ENCODE data around the gene PEF1. TPM values are rescaled to one million over a fixed set of nuclear protein-coding genes. Genes with fewer than 3 reads are reported as not detected.

Gene PEF1
- total and polyA plus RNA-seq, 2 of the 8 experiments (the other 6 are each of a cell fraction or from before 2014, with no cell fraction given): 35.2 to 69.2 TPM

DNA sequence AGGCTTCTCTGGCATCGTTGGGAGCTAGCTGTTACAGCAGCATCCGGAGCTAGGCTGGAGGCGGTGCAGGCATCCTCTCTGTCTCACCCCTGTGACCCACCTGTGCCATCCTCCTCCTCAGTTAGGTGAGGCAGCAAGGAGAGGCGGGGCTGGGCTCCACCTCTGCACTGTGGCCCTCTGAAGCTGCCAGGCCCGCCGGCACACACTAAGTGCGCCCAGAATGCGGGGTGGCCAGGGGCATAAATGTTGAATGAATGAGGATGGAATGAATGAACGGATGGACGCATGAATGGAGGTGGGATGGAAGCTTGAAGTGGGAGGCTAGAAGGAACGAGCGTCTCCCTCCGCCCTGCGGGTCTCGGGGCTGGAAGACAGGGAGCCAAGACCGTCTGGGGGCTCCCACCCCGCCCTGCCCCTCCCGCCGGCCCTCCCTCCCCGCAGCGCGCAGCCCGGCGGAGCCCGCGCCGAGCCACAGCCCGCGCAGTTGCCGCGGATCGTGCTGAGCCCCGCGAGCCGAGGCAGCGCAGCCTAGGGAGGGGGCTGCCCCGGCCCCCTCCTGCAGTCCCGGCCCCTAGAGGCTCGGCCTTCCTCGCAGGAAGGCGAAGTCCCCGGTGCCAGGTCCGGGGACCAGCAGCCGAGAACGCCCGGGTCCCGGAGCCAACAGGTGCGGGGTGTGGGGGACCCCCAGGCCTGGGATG, 27.3 kb downstream of the PEF1 start, which contains the start of gene HCRTR1:
HCRTR1 (plus strand) TSS at position 472 of the 698 bp plus-strand sequence. CDS start 1,504 bp downstream, outside the sequence.
- H3K56ac ChIP-seq (replicated peaks; ENCODE audit: insufficient read length, low read depth, low read length): no peak within 1 kb of the TSS
- H3K27ac ChIP-seq (ENCODE audit: low read depth, low read length): no peak within 1 kb of the TSS
- no peak within 1 kb of the TSS for H2BK15ac ChIP-seq (ENCODE audit: low read length)
- no peak within 1 kb of the TSS for H2BK120ac ChIP-seq (replicated peaks; ENCODE audit: low read depth, low read length)
- no peak within 1 kb of the TSS for H2BK5ac ChIP-seq (ENCODE audit: low read depth, low read length)
- peaks cover 2 to 11% (median 7%) of the 10 kb centered on the region in 4 experiments; a peak in 5 of 7 replicates for H3K4me1 ChIP-seq (replicated peaks in 1 of 4; ENCODE audit: control insufficient read depth in 3 of 4, insufficient read depth in 4 of 4, low read length in 3 of 4)
- no peak within 1 kb of the TSS for H4K5ac ChIP-seq (ENCODE audit: insufficient read length, low read depth, low read length)
- CTCF ChIA-PET (ENCODE audit: partially characterized antibody): interaction anchor here (0.6 to 4.7 kb wide), 26 partner anchors 9 to 1695 kb away, joined by 3 to 25 read pairs (median 4); no protein-coding TSS in a partner anchor
- H3K4ac ChIP-seq (replicated peaks; ENCODE audit: insufficient read length, low read depth, low read length): no peak within 1 kb of the TSS
- no peak within 1 kb of the TSS for H4K91ac ChIP-seq (replicated peaks; ENCODE audit: insufficient read length, low read length)
- no peaks in the 10 kb centered on the region for H4K20me1 ChIP-seq (replicated peaks in 1 of 2; ENCODE audit: control insufficient read depth in 1 of 2, insufficient read depth in 2 of 2, low read length in 2 of 2)
- DNase-seq (ENCODE audit: low read depth in 1 of 2, low spot score in 2 of 2) (no peak), FAIRE-seq (no peak)
- H4K8ac ChIP-seq (ENCODE audit: extremely low read depth, insufficient read depth, low read length): peak within 1 kb of the TSS; percentile 83; the same call in 1 of the 2 replicates
- peak within 1 kb of the TSS; percentile 63 to 94 for H3K4me2 ChIP-seq (ENCODE audit: insufficient read depth in 1 of 2, low read depth in 2 of 2, low read length in 2 of 2)
- POLR2A ChIA-PET (ENCODE audit: partially characterized antibody): interaction anchor here (0.6 to 1.4 kb wide), 4 partner anchors 10 to 59 kb away, joined by 3 to 4 read pairs (median 3); no protein-coding TSS in a partner anchor
- H3K23ac ChIP-seq (ENCODE audit: insufficient read length): no peak within 1 kb of the TSS
- no peak within 1 kb of the TSS for H2BK20ac ChIP-seq (ENCODE audit: low read length)
- H2BK12ac ChIP-seq (ENCODE audit: low read depth, low read length): 0 out of 2 replicates have a peak within 1 kb of the TSS, but pooled peaks have one; percentile 7
- no peak within 1 kb of the TSS for H2AK5ac ChIP-seq (ENCODE audit: low read depth, low read length)
- H3K14ac ChIP-seq (ENCODE audit: insufficient read length): no peak within 1 kb of the TSS
- H3K9me3 ChIP-seq (ENCODE audit: insufficient read depth in 2 of 2, low read depth in 1 of 2, low read length in 1 of 2): no peaks in the 10 kb centered on the region
- H3K79me1 ChIP-seq (ENCODE audit: low read depth, low read length): no peaks in the 10 kb centered on the region
- peaks cover 6 to 22% (median 16%) of the 10 kb centered on the region in 4 experiments for H3K27me3 ChIP-seq (replicated peaks in 1 of 4; ENCODE audit: control insufficient read depth in 3 of 4, extremely low read depth in 1 of 4, insufficient read depth in 3 of 4, low read length in 3 of 4)
- H3K79me2 ChIP-seq (ENCODE audit: control insufficient read depth in 1 of 2, insufficient read depth in 2 of 2, low read length in 2 of 2): no peaks in the 10 kb centered on the region
- no peak within 1 kb of the TSS; the same call in 1 of the 2 replicates for H3K18ac ChIP-seq (ENCODE audit: extremely low read depth, low read length)
- H3K23me2 ChIP-seq (ENCODE audit: low read depth, low read length): peaks cover 8% of the 10 kb centered on the region; the same call in 1 of the 2 replicates
- WGBS, 2 experiments (ENCODE audit: extremely low coverage in 1 of 2, insufficient coverage in 1 of 2, insufficient read length in 1 of 2, insufficient replicate concordance in 2 of 2, low coverage in 1 of 2, low lambda C conversion rate in 2 of 2, missing lambda C conversion rate in 1 of 2): 9% methylated on average over 31 of the region's 48 CpGs; no CpG with 5 or more reads in 1 of the 2 experiments
- peak within 1 kb of the TSS; percentile 57 to 88 (median 64) for H3K4me3 ChIP-seq (ENCODE audit: extremely low read depth in 1 of 4, insufficient read depth in 2 of 4, low read depth in 3 of 4, low read length in 4 of 4)
- no peak for TF ChIP-seq SRF (IDR thresholded peaks at IDR 0.05; ENCODE audit: low read depth, low read length)
- TF ChIP-seq EZH2 (IDR thresholded peaks at IDR 0.05; ENCODE audit: low read depth, low read length, severe bottlenecking): peak; percentile 13
- H3K36me3 ChIP-seq (ENCODE audit: control insufficient read depth in 2 of 4, insufficient read depth in 4 of 4, low read length in 3 of 4): no peaks in the 10 kb centered on the region
- H2AFZ ChIP-seq (ENCODE audit: low read length): peak within 1 kb of the TSS; percentile 91; the same call in 1 of the 2 replicates
- H3K9ac ChIP-seq (replicated peaks in 1 of 4; ENCODE audit: extremely low read depth in 1 of 4, low read depth in 3 of 4, low read length in 3 of 4): peak within 1 kb of the TSS in 3 of 4 experiments; percentile 20 to 43 (median 40); a peak in 3 of 7 replicates
